GM18861 (cell line): ENCODE measurements around the gene S100A3.
"Not testable (repeated sequence)": the region's sequence is repeated elsewhere in the genome, so short reads cannot be mapped to it uniquely, and the experiment has no call there.

Experiments
- ATAC-seq: cut with Tn5 transposase; IDR thresholded peaks from one replicate; pipeline ENCODE4 v1.9.1; 2021; ENCODE audit not compliant: unreplicated experiment

S100A3 gene

DNA sequence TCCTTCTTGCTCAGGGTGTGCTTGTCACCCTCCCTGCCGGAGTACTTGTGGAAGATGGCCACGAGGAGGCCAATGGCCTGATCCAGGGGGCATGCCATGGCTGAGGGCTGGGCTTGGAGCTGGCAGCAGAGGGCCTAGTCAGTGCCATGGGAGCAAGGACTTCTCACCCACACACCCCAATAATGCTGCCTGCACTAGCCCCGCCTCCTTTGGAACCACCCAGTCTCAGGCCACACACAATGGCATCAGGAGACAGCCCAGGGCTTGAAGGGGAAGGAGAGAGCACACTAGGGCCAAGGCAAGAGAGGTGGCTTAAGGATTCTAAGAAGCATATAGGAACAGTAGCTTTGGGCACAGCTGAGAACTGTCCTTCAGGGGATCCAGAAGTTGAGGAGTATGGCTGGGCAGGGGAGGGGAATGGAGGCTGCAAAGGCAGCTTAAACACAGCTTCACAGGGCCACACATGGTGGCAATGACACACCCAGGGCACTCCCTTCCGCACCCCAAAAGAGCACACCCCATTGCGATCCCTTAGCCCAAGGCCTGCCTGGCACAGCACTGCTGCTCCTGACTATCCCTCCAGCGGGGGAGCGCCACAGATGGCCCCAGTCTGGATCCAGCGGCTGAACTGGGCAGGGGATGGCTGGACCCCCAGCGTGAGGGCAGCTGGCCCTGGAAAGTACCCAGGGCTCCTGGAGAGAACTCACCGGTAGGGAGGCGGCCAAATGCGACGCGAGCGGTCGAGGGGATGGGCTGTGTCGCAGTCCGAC is 13.6 kb downstream of the S100A3 start, which contains the start of gene S100A6:
S100A6 (minus strand) TSS at position 750 of the 770 bp plus-strand sequence; CDS start at position 98, 652 bp downstream.
- no peak for ATAC-seq

DNA sequence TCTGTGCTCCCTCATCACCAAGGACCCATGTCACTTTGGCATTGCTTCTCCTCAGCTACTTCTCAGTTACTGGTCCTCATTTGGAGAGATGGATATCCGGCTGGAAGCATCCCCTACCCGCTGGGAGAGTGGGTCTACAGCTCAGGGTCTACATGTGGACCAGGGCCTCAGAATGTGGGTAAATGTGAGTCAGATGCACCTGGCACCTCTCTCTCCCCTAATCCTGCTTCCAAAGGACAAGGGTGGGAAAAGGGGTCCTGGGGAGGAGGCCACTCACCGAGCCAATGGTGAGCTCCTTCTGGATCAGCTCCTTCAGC is 14.2 kb downstream of the S100A3 start:
- no peak for ATAC-seq

GRCh38 chr1:153534226-153534924 is 14.7 kb downstream of the S100A3 start:
- no peak for ATAC-seq

GRCh38 chr1:153533689-153534201 is 15.3 kb downstream of the S100A3 start:
- ATAC-seq, result no peak

DNA sequence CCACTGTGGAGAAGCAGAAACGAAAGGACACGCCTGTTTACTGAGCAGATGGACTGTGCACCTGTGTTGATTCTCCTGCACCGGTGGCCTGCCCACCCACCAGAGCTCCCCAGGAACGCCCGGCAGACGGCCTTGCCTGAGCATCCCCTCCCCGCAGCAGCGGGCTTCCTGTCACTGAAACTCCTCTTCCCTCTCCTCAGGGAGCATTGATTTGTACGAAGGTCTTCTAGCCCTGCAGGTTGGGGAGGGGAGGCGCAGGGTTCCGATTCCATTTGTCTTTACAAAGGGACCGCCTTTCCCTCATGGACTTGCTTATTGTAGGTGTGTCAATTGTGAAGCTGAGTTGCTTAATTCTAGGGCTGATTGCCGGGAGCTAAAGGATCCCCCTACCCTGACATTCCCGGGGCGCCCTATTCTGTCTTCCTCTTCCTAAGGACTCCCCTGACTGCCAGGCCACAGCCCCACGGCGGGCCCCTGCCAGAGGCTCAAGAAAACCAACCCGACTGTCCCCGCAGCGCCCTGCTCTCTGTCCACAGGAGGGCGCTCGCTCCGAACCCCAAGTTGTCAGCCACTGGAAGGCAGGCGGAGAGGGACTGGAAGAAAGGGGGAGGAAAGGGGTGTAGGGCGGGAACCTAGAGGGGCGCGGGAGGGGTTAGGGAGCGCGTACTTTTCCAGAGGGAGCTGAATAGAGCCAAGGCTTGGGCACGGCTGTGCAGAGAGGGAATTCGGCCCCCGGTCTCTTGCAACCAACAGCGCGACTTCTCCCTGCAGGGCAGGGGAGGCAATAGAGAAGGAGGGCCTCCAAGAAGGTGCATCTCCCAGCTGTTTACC is 16.1 kb downstream of the S100A3 start:
- ATAC-seq, result no peak

- ATAC-seq, result no peak
Measured at GRCh38 chr1:153532181-153532580, 16.9 kb downstream of the S100A3 start.

DNA sequence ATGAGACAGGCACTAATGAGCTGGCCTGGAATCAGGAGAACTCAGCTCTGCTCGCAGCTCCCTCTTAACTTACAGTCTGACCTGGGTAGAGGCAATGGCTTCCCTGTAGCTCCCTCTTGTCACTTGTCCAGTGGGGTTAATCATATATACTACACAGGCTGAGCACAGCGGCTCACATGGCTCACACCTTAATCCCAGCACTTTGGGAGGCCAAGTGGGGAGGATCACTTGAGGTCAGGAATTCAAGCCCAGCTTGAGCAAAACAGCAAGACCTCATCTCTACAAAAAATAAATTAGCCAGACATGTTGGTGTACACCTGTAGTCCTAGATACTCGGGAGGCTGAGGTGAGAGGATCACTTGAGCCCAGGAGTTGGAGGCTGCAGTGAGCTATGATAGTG is 17.4 kb downstream of the S100A3 start:
- no peak for ATAC-seq

DNA sequence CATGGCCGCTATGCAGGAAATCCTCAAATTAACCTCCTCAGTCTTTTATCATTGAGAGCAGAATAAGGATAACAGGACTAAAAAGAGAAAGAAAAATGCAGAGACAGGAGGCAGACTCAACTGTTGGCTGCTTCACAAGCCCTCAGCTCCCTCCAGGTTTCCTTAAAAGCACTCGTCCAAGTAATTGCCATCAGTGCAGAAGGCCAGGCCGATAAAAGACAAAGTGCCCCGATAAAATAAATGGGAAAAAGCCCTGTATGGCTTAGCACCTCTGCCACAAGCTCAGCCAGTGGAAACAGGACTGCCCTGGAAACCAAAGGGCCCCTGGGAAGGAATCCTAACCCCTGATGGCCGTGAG is 21.4 kb downstream of the S100A3 start:
- ATAC-seq, result no peak

- no peak for ATAC-seq
Measured at GRCh38 chr1:153527023-153527682, 21.9 kb downstream of the S100A3 start.

DNA sequence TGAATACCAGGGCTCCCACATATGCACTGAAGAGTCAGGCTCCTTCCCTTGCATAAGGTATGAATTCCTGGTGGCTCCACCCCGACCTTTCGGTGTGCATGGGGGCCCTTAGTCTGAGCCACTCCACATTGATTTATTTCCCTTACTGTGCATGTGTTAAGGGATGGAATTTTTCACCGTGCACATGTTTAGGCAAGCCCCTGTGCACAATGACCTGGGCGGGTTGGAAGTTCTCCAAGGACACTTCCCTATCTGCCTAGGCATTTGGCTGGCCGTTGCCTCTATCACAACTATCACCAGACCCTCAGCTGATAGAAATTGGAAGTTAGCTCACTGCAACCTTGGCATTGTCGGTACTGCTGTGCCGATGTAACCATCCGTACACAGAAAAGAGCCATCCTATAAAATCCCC is 22.9 kb downstream of the S100A3 start:
- ATAC-seq, result no peak

DNA sequence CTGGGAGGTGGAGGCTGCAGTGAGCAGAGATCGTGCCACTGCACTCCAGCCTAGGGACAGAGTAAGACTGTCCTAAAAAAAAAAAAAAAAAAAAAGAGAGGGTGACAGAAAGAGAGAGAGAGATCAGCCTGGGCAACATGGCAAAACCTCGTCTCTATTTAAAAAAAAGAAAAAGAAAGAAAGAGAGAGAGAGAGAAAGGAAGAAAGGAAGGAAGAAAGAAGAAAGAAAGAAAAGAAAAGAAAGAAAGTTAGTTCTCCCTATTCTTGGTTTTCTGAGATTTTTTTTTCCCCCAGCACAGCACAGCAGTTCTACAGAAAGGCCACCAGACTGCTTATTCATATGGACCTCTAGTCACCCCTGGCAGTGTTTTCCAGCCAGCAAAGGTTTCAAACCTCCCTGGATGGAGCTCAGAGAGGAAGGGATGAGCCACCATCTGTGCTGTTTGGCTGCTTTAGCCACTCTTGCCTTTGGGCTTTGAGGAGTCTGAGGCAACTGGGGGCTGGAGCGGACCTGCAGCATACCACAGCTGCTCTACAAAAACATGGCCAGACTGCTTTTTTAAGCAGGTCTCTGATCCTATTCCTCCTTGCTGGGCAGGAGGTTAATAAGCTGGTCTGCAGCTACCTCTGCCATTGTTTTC is 23.9 kb downstream of the S100A3 start:
- ATAC-seq, result no peak

GRCh38 chr1:153522353-153523048 is 26.6 kb downstream of the S100A3 start:
- not testable (repeated sequence) for ATAC-seq

GRCh38 chr1:153521808-153522207 is 27.2 kb downstream of the S100A3 start:
- not testable (repeated sequence) for ATAC-seq

DNA sequence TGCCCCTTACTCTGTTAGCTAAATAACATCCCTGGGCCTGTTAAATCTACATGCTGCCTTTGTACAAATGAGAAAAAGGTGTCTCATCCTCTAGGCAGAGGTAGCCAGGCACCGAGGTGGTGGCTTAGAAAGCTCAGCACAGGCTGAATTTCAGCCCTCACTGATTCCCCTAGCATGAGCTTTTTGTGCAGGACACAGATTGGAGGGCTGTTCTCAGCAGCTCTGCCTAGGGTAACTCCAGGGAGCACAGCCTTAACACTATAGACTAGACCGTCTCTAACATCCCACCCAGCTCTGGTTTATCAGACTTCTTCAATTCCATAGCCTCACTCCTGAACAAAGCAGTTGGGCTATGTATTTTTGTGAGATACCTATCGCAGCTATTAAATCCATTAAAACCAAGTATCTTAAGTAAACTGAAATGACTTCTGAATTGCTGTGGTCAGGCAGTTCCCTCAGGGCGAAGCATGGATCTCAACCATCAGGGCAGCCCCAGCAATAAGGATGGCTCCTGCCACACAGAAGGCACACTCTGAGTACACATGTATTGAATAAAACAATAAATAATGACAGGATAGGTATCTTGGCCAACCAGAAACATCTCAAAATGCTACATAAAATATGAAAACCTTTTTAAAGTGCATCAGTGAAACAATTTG is 28.1 kb downstream of the S100A3 start:
- no peak for ATAC-seq

- not testable (repeated sequence) for ATAC-seq
Measured at GRCh38 chr1:153520137-153520691, 28.8 kb downstream of the S100A3 start.

GRCh38 chr1:153519242-153519641 is 29.8 kb downstream of the S100A3 start:
- no peak for ATAC-seq

- no peak for ATAC-seq
Measured at GRCh38 chr1:153515504-153516394, 33.3 kb downstream of the S100A3 start.

DNA sequence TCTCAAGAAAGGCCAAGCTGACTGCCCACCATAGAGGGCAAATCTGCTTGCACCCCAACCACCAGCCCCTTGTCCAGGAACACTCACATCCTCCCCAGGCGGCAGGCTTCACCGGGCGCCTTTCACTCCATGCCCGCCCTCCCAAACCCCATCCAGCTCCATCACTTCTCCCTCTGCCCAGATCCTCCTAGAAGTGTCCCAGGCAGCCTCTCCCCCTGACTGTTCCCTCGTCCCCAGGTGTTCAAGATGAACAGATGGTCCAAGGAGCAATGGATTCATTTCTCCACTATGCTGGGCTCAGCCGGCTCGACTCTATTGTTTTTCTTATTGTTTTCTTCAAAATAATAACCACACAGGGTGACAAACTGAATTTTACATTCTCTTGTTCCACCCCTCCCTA is 35.4 kb downstream of the S100A3 start:
- no peak for ATAC-seq
